Uterus (tissue), 2 donors: ENCODE measurements around the gene KRTAP4-9.

ENCODE experiments used
- POLR2A ChIP-seq, 2 donors: fragments of 450-650 bp; IDR thresholded peaks; one replicate each; pipeline ENCODE4 v1.6.1; 2016; ENCODE audit warnings: antibody characterized with exemption in 2 of 2, mild to moderate bottlenecking in 1 of 2, moderate library complexity in 1 of 2
- TF ChIP-seq, protein P1 (sequence below), 4 experiments: fragments of 200-600 bp in 2 of 4; fragments of 450-650 bp in 2 of 4; sonication (generic) in 2 of 4; IDR thresholded peaks; one replicate each; pipeline ENCODE4 v1.5.1; 2016 to 2019; ENCODE audit warnings: antibody characterized with exemption in 4 of 4, mild to moderate bottlenecking in 2 of 4, moderate library complexity in 1 of 4

DNA sequence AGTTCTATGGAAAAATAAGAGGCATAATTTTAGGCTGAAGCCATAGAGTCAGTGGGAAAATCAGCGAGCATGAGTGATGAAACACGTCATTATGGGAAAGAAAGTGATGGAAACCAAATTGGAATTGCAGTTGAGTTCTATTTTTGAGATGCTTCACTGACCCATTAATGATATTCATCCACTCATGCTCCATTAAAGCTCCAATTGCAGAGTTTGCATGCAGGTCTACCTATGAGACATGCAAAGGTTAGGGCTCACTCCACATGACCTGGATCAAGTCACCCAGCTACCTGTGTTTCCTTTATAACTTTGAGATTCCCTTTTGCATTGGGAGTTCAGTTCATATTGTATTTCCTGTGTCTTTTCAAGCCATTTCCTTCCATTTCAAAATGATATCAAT, 31.5 kb upstream of the KRTAP4-9 start:
- TF ChIP-seq POLR2A (IDR thresholded peaks at IDR 0.05) = no peak
- TF ChIP-seq, protein P1, sequence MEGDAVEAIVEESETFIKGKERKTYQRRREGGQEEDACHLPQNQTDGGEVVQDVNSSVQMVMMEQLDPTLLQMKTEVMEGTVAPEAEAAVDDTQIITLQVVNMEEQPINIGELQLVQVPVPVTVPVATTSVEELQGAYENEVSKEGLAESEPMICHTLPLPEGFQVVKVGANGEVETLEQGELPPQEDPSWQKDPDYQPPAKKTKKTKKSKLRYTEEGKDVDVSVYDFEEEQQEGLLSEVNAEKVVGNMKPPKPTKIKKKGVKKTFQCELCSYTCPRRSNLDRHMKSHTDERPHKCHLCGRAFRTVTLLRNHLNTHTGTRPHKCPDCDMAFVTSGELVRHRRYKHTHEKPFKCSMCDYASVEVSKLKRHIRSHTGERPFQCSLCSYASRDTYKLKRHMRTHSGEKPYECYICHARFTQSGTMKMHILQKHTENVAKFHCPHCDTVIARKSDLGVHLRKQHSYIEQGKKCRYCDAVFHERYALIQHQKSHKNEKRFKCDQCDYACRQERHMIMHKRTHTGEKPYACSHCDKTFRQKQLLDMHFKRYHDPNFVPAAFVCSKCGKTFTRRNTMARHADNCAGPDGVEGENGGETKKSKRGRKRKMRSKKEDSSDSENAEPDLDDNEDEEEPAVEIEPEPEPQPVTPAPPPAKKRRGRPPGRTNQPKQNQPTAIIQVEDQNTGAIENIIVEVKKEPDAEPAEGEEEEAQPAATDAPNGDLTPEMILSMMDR (IDR thresholded peaks at IDR 0.05) = no peak
